ENCODE results near the gene TNS3. TPM values are rescaled to one million over a fixed set of nuclear protein-coding genes. Genes with fewer than 3 reads are reported as not detected.
"Not testable (repeated sequence)": the region's sequence is repeated elsewhere in the genome, so short reads cannot be mapped to it uniquely, and the experiment has no call there.

Gene TNS3
- total RNA-seq, 1 donor from 2014 or later, result 168 TPM

DNA sequence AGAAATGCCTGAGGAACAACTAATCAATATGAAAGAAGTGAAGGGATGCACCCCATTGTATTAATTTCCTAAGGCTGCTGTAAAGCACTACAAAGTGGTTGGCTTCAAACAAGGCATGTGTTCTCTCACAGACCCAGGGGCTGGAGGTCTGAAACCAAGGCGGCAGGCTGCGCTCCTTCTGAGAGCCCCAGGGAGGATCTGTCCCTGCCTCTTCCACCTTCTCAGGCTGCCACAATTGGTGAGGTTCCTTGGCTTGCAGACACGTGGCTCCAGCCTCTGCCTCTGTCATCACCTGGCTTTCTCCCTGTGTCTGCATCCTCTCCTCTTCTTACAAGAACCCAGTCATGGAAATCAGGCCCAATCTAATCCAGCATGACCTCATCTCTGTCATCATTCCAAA lies 110.1 kb downstream of the TNS3 start:
- no peak for DNase-seq
- H3K27ac ChIP-seq, result no peak overlapping the region

GRCh38 chr7:47471358-47471703 lies 110.6 kb downstream of the TNS3 start:
- peaks cover 21% of the 10 kb centered on the region for H3K4me1 ChIP-seq
- H3K9me3 ChIP-seq, result no peaks in the 10 kb centered on the region
- intact Hi-C loops (cut with DNase I), result no loop called here
- no peak for TF ChIP-seq CTCF (IDR thresholded peaks at IDR 0.05)
- H3K36me3 ChIP-seq, result no peaks in the 10 kb centered on the region
- no peaks in the 10 kb centered on the region for H3K27me3 ChIP-seq
- DNase-seq (no peak), ATAC-seq (no peak)
- peak overlapping the region; percentile 36 for H3K27ac ChIP-seq
- H3K4me3 ChIP-seq, result no peak overlapping the region

More for the DNA sequence above, 110.1 kb downstream of the TNS3 start:
- H3K9me3 ChIP-seq, result no peaks in the 10 kb centered on the region
- intact Hi-C loops (cut with DNase I), result no loop called here
- no peaks in the 10 kb centered on the region for H3K27me3 ChIP-seq
- no peak for TF ChIP-seq CTCF (IDR thresholded peaks at IDR 0.05)
- H3K4me3 ChIP-seq, result no peak overlapping the region
- H3K36me3 ChIP-seq, result no peaks in the 10 kb centered on the region
- ATAC-seq, result no peak
- peaks cover 23% of the 10 kb centered on the region for H3K4me1 ChIP-seq

DNA sequence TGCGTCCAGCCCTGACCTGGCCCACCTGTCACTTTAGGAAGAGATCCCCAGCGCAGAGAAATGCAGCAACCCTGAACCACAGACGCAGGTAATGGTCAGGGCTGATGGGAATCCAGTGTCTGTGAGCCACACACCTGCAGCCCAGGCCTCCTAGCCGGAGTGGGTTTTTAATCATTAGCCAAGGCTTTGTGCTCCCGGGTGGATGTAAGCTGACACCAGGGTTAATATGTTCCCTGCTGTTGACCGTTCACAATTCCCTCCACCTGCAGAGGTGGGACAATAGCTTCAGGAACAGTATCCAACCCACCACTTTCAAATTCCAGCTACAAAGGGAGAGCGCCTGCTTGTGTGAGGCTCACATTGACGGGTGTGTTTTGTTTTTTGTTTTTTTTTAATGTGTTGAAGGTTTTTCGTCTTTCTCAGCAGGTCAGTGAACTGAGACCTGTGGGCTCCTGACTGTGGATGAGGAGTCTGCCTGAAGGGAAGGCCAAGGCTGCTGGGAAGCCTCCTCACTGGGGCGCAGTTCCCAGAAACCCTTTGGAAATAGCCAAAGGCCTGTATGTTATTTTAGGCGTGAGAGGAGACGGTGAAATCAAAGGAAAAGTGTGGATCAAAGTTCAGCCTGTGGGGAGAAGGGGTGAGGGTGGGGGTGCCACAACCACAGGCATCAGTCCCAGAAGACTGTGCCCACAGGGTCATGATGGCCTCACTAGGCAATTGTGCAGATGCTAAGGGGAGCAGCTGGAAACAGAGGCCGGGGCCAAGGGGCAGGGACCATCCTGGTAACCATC lies 111.1 kb downstream of the TNS3 start:
- Histone ChIP-seq H3K4me1 (peaks cover 20% of the 10 kb centered on the region), H3K27ac (peak overlapping the region; percentile 36), H3K9me3 (no peaks in the 10 kb centered on the region), H3K36me3 (no peaks in the 10 kb centered on the region), H3K4me3 (no peak overlapping the region), H3K27me3 (no peaks in the 10 kb centered on the region)
- ATAC-seq (peak; percentile 10), DNase-seq (no peak)
- intact Hi-C loops (cut with DNase I), result no loop called here
- no peak for TF ChIP-seq CTCF (IDR thresholded peaks at IDR 0.05)

- ATAC-seq; H3K27me3 ChIP-seq; H3K4me3 ChIP-seq; H3K27ac ChIP-seq; DNase-seq; H3K36me3 ChIP-seq; intact Hi-C loops (cut with DNase I); H3K9me3 ChIP-seq: not testable (repeated sequence)
- peaks cover 10% of the 10 kb centered on the region for H3K4me1 ChIP-seq
These were observed 112.1 kb downstream of the TNS3 start for GRCh38 chr7:47469846-47470245.

DNA sequence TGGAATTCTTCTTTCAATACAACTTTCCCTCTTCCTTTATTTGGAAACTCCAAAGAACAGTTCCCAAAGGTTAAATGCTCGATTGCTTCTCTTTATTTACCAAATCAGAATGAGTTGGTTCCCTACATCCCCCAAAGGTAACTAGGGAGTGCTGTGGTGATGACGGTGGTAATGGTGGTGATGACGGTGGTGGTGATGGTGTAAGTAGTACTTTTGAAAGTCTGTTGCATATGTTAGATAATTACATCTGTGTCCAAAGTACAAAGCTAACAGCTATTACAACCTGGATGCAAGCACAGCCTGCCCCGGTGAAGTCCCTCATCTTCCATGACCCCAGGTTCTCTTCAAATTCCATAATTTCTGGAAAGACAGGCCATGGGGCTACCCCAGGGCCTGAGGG lies 115.1 kb downstream of the TNS3 start:
- Histone ChIP-seq H3K36me3 (no peaks in the 10 kb centered on the region), H3K9me3 (no peaks in the 10 kb centered on the region), H3K27ac (peak overlapping the region; percentile 24), H3K4me1 (peaks cover 13% of the 10 kb centered on the region), H3K27me3 (no peaks in the 10 kb centered on the region), H3K4me3 (no peak overlapping the region)
- no peak for TF ChIP-seq CTCF (IDR thresholded peaks at IDR 0.05)
- intact Hi-C loops (cut with DNase I), result no loop called here
- DNase-seq (no peak), ATAC-seq (no peak)

DNA sequence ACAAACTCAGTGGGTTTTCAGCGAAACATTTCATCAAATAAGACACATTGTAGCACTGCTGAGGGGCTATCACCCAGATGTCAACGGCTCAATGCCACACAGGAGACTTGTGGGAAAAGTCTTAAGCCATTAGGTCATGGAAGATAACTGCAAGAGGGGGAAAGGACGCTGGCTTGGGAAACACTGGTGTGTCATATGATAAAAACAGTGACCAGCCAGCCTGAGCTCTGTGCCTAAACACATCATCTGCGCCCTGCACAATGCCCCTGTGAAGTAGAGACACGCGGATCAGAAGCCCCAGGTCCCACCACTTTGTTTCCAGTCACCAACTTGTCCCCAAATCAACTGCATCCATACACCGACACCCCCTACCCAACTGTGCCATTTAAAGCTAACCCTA lies 116.7 kb downstream of the TNS3 start:
- Histone ChIP-seq H3K9me3 (no peaks in the 10 kb centered on the region), H3K4me3 (no peak overlapping the region), H3K27me3 (no peaks in the 10 kb centered on the region), H3K27ac (no peak overlapping the region), H3K4me1 (peaks cover 25% of the 10 kb centered on the region), H3K36me3 (no peaks in the 10 kb centered on the region)
- peak; percentile 44 for ATAC-seq
- no peak for TF ChIP-seq CTCF (IDR thresholded peaks at IDR 0.05)
- DNase-seq, result no peak
- intact Hi-C loops (cut with DNase I), result no loop called here
